ENCODE results near the gene RPS6KA3. TPM values are rescaled to one million over a fixed set of nuclear protein-coding genes. Genes with fewer than 3 reads are reported as not detected.
"Not testable (repeated sequence)": the region's sequence is repeated elsewhere in the genome, so short reads cannot be mapped to it uniquely, and the experiment has no call there.

RPS6KA3 gene
- polyA plus RNA-seq, 1 donor: 42.7 TPM

GRCh38 chrX:20141281-20142220 is 125.2 kb downstream of the RPS6KA3 start, which contains the start of gene EIF1AX:
EIF1AX (minus strand) TSS chrX:20141838; CDS start chrX:20141640, 198 bp downstream.
- DNase-seq: peak; percentile 94

DNA sequence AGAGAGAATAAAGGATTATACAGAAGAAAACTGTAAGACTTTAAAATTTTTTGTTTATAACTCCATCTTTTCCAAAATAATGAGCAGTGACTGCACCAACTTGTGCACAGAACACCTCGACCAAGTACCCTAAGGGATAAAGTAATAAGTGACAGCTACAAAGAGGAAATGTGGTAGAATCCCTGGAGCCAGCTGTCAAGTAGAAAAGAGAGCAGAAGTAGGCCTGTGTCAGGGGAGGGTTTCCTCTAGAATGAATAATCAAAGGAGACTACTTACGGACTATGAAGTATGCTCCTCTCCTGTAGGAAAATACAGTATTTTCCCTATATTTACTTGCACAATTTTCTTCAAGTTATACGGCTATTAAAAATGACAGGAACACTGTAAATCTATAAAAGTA is 126.3 kb downstream of the RPS6KA3 start:
- DNase-seq: no peak

DNA sequence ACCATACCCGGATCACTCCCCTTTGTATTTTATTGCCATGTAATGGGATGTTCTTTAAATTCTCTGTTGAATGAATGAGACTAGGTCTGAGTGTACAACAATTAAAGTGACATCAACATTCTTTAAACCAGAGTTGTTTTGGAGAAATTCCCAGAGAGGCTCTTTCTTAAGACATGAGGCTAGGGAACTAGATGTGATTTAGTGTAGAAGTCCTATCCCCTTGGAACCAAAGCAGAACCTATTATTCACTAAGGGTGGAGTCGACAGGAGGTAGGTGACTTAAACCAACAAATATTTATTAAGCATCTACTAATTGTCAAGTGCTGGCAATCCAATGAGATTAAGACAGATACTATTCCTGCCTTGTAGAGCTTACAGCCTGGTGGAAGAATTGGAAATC is 126.7 kb downstream of the RPS6KA3 start:
- no peak for DNase-seq

- no peak for DNase-seq
Observed at GRCh38 chrX:20135944-20136343, 130.8 kb downstream of the RPS6KA3 start.

DNA sequence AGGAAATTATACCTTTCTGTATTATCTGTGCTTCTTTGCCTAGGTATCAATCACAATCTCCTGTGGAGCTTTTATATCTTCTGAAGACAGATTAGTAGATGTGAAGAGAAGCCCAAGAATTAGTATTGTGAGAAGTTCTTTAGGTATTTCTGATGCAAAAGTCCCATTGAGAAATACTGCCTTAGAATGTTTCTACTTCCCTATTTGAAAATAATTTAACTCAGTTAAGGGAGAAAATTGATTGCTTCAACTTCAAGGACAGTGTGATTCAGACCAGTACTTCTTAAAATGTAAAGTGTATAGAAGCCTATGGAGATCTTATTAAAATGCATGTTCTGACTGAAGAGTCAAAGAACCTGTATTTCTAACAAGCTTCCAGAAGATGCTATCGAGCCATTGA is 134.0 kb downstream of the RPS6KA3 start:
- DNase-seq: no peak

DNA sequence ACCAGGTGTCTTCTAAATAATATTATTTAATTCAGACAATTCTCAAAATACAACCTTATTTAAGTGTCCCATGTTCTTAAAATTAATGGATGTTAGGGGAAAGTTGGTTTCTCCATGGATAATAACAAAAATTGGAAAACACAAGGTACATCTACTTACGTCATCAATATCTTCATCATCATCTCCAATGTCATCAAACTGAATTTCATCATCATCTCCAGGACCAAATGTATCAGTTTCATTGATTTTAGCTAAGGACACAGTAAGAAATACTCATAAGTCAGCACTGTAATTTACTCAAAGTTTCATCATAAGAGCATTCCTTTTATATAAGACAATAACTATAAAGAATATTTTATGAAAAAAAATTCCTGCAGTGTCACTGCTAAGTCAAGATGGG is 136.4 kb downstream of the RPS6KA3 start:
- no peak for DNase-seq

- no peak for DNase-seq
Observed at GRCh38 chrX:20129547-20129946, 137.2 kb downstream of the RPS6KA3 start.

- no peak for DNase-seq
Observed at GRCh38 chrX:20128670-20129069, 138.0 kb downstream of the RPS6KA3 start.

GRCh38 chrX:20127440-20127839 is 139.3 kb downstream of the RPS6KA3 start:
- DNase-seq: not testable (repeated sequence)

DNA sequence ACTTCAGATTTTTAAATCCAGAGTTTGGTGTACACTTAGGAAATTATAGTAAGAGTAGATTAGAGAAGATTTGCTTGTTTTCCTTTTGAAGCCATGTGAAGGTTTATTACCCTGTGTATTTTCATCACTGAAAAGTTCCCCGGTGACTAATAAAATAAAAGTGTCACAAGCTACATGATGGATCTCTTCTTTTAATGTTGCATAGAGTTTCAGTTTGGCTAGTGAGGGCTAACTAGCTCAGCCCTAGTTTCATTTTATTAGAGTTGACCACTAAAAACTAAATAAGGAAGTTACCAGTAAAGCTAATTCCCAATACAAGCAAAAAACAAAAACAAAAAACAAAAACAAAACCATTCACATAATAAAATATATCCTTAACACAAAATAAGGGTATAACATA is 139.9 kb downstream of the RPS6KA3 start:
- DNase-seq: not testable (repeated sequence)

- no peak for DNase-seq
Observed at GRCh38 chrX:20124964-20125363, 141.7 kb downstream of the RPS6KA3 start.

GRCh38 chrX:20118065-20118824 is 148.5 kb downstream of the RPS6KA3 start:
- DNase-seq: no peak

GRCh38 chrX:20116577-20117240 is 150.0 kb downstream of the RPS6KA3 start, which contains the start of gene MAP7D2:
MAP7D2 (minus strand) TSS chrX:20116907; CDS start chrX:20116879, 28 bp downstream.
- DNase-seq: no peak

DNA sequence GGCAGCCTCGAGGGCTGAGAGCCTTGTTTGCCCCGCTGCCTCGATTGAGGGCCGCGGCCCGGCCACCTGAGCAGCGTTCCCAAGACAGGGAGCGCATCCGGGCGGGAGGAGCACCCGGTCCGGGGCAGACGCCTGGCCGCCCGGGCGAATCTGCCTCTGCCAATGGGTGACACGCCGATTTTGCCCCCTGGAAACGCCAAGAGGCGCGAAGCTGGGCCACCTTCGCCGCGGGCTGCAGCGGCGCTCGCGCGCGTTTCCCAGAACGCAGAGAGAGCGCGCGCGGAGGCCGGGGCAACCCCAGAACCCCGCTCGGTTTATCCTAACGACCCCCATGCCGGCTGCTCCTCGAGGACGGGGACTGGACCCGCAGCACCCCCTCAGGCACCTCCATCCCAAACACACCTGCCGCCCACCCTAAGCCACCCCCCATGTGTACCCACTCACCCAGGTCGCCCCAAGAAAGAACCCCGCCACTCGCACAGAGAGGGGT is 150.6 kb downstream of the RPS6KA3 start:
- no peak for DNase-seq

GRCh38 chrX:20112022-20112774 is 154.5 kb downstream of the RPS6KA3 start:
- DNase-seq: no peak

- no peak for DNase-seq
Observed at GRCh38 chrX:20111271-20111670, 155.4 kb downstream of the RPS6KA3 start.

DNA sequence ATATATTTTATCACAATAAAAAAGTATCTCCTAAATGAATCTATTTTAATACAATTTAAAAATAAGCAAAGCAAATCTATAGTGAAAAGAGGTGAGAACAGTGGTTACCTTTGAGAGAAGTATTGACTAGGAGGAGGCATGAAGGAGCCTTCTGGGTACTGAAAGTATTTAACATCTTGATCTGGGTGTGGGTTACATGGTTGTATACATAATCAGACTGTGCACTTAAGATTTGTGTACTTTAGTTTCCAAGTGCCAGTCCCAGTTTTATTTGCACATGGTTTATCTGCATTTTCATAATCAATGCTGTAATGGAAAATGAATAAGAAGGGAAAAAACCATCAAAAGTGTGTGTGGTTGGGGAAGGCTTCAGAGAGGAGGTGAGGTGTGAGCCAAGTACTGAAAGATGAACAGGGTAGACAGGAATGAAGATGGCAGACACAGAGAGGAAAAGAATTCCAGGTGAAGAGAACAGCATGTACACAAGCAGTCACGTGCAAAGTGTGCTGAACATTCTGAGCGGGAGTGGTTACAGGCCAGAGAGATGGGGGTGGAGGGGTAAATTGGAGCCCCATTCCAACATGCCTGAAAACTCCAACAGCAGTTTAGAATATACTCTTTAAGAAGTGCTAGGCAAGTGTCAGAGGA is 164.7 kb downstream of the RPS6KA3 start:
- no peak for DNase-seq
